HG02759 (cell line): ENCODE results near the gene LAMTOR5.
"Not testable (repeated sequence)": the region's sequence is repeated elsewhere in the genome, so short reads cannot be mapped to it uniquely, and the experiment has no call there.

ENCODE experiments used
- ATAC-seq: cut with Tn5 transposase; IDR thresholded peaks from one replicate; pipeline ENCODE4 v1.9.1; 2021; ENCODE audit warnings: mild to moderate bottlenecking, moderate library complexity; ENCODE audit not compliant: unreplicated experiment

The LAMTOR5 gene

DNA sequence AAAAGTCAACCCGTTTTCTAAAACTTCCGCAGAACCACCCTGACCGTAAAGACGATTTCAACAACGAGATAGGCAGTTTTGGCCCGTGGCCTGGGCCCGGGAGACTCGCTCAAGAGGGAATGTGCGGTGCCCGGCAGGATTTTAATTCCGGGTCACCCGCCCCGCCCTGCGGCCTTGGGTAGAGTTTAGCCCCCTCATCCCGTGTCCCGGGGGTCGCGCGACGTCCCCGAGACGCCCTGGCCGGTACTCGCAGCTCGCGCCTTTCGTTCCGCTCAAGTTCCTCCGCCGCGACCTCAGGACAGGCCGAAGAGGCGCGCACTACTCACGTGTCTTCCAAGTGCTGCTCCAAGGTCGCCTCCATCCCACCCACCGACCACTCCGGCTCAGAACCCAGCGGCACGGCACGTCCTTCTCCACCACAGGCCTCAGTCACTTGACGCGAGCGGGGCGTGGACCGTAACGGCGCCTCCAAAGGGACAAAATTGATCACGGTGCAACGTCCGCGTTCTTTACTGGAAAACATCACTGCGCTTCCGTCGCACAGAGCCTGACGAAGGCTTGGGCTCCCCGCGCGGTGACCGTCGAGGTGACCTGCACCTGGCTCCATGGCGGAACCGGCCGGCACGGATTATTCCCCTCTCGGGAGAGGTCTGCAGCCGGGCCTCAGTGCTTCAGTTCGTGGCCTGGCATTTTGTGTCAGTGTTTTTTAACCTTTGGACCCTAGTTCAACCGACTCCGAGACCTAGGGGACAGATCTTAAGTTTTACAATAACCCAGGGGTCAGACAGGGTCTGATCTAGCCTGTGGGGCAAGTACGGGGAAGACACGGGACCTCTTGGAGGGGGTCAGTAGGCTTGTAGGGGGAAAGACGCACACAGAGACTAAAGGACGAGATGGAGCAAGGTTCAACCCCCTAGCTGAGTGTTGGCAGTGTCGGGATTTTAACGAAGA, at the start of gene LAMTOR5:
Gene LAMTOR5, minus strand, starts transcription at position 435 of the 951 bp plus-strand sequence. Its CDS starts 74 bp downstream, at position 361.
- peak; percentile 93 for ATAC-seq

DNA sequence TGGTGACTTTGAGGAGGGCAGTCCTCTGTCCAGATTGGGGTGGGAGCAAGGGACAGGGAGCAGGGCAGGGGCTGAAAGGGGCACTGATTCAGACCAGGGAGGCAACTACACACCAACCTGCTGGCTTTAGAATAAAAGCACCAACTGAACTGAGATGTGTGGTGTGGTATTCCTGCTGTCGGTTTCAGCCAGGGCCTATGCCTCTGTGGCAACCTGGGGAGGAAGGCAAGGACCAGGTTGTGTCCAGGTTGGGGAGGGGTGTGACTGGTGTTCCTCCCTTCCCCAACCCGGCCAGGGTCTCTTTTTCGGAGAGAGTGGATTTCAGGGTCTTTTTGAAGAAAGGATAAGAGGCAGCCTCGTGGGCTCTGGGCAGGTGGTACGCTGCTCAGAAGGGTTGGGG, 49.7 kb upstream of the LAMTOR5 start:
- no peak for ATAC-seq

DNA sequence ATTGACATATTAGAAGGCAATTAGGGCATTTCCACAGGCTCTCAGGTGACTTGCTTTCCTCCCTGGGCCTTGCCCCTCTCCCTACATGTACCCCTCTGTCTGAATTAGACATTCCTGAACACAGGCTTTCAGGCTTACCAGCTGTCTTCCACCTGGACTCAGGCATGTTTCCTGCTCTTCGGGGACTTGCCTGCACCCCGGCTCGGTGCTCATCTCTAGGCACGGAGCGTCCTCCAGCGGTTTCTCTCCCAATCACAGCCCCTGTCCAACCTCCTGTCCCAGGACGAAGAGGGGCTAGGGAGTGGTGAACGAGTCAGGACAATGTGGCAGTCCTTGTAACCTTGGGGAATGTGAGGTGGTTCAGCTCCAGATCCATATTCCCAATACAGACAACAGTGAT, 47.7 kb upstream of the LAMTOR5 start:
- ATAC-seq, result no peak

DNA sequence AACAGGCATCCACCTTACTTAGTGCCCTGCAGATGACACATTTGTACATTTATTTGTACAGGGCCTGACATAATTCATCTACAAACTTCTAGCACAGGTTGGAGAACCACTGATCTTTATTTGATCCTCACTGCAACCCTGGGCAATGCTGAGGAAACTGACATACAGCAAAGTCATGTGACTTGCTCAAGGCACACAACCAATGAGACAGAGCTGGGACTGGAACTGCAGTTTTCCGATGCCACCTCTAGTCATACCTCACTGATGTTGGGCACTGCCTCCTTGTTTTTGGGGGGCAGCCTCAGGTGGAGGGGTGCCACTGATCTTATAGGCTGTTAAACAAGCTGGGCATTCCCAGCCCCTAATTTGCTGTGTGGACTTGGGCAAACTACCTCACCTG, 46.8 kb upstream of the LAMTOR5 start:
- ATAC-seq, result no peak

DNA sequence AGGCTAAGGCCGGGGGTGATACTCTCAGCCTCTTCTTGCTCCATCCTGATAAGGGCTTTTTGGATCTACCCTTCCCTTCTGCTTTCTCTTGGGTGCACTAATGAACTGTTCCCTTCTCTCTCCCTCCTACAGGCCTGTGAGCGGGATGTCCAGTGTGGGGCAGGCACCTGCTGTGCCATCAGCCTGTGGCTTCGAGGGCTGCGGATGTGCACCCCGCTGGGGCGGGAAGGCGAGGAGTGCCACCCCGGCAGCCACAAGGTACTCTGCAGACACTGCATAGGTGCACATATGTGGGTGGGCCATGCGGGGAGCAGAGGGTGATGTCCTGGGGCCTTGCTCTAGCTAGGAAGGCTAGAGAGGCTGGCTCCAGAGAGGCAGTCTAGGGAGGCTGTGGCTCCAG, 46.3 kb upstream of the LAMTOR5 start:
- no peak for ATAC-seq

DNA sequence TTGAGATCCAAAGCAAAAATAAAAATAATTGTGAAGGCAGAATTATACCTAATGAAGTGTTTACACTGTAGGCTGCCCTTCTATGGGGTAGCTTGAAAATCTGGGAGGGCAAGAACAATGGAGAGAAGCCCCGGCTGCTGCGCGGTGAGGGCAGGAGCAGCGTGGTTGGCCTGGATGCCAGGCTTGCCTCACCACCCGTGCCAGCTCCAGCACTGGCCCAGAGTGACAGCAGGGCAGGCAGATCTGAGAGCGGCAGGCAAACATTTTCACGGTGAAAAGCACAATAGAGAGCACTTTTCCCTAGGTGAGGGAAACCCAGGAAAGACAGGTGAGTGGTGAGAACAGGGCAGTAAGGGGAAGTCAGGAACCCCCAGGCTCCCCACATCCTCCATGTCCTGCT, 44.8 kb upstream of the LAMTOR5 start:
- ATAC-seq, result no peak

DNA sequence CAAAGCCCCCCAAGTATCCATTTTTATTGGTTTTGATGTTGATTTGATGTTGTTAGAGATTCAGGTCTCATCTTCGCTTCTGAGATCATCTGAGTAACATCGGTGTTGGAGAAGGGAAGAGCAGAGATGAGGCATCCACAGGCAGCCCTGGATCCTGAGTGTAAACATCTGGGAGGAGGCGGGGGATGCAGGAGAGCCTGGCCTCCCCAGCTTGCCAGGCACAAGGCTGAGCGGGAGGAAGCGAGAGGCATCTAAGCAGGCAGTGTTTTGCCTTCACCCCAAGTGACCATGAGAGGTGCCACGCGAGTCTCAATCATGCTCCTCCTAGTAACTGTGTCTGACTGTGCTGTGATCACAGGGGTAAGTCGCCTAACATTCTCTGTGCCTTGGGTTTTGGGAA, 43.4 kb upstream of the LAMTOR5 start, which contains the start of gene PROK1:
Gene PROK1, plus strand, starts transcription at position 221 of the 400 bp plus-strand sequence. Its CDS starts 68 bp downstream, at position 289.
- ATAC-seq, result no peak

DNA sequence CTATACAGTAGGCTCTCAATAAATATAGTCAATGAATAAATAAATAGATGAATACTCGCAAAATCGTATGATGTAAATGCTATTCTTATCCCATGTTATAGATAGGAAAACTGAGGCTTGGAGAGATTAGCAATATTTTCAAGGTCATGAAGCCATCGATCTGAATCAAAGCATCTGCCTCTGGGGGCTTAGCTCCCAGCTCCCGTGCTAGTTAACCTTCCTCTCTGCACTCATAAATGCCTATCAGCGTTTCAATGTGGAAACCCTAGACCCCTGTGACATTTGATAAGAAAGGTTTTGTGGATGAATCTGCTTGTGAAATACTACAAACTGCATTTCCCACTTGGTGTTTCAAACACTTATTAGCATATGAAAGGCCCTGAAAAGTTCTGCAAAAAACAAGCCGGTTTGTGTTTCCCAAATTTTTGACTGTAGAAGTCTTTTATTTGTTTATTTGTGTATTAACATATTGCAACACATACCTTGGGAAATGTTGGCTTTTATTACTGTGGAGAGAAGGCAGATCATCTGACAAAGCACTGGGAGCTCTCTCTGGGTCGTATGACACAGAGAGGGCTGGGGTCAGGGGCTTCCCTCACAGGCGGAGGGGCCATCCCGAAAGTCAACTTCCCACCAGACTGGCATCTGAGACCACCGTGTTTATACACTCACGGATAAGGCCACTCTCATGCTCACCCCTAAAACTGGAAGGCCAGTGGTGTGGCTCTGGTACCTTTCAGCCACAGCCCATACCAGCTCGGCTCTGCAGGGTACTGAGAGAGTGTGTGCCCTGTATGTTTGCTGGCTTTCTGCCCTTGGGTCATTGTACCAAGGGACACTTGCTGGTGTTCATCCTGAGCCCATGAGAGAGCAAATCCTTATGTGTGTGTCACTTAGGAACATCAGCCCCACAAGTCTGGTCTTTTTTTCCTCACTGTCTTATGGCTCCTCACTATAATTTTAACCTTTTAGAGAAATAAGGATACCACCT, 42.5 kb upstream of the LAMTOR5 start:
- no peak for ATAC-seq

DNA sequence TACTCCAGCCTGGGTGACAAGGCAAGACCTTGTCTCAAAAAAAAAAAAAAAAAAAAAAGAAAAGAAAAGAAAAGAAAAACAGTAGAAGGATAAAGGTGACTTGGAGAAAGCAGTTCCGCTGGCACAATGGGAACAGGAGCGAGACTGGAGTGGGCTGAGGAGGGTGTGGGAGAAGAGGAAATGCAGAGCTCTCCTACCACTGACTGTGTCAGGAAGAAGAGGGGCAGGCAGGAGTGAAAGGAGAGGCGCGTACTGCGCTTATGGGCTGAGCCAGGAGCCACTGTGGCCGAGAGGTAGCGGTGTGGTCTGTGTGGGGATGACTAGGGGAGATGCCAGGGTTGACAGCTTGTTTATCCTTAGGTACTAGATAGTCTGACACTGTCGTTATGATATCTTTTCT, 37.1 kb upstream of the LAMTOR5 start:
- ATAC-seq, result no peak

DNA sequence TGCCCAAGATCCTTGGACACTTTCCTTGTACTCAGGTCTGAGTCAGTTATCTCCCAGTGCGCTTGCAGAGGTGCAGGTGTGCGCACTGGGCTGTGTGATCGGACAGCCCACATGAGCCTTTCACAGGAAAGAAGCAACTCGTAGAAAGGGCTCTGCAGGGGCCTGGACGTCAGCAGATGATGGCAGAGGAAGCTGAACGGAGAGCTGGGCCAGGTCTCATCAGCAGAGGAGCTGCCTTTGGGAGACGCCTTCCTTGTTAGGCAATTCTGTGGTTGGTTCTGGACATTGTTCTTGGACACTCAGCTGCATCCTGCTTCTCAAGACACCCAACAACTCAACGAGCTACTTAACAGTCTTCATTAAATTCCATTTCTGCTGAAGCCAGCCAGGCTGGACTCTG, 36.0 kb upstream of the LAMTOR5 start:
- no peak for ATAC-seq

DNA sequence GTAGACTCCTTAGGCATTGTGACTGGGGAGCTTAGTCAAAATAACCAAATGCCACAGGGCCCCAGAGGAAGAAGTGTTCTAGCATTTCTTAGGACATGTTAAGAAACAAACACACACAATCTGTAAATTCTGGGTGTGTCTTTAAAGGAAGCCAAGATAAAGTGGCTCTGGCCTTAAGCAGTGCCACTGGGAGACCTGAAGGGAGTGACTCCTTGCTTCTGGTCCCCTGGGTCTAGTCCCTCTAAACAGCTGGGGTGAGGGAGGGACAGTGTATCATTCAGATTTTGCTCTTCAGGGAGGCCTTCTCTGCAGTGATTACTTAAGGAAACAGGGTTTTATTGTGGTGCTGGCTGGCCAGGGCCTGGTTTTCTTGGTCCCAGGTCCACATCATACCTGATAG, 34.4 kb upstream of the LAMTOR5 start:
- ATAC-seq, result no peak

DNA sequence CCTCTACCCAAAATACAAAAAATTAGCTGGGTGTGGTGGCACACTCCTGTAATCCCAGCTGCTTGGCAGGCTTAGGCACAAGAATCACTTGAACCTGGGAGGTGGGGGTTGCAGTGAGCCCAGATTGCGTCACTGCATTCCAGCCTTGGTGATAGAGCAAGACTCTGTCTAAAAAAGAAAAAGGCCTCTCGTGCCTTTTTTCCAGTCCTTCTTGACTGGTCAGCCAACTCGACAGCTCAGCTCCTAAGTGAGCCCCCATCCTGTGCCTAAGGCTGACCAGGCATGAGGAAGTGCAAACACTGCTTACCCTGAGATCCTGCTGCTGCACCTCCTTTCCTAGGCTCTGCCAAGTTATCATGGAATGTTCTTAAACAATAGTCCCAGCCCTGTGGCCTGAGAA, 33.4 kb upstream of the LAMTOR5 start:
- no peak for ATAC-seq

DNA sequence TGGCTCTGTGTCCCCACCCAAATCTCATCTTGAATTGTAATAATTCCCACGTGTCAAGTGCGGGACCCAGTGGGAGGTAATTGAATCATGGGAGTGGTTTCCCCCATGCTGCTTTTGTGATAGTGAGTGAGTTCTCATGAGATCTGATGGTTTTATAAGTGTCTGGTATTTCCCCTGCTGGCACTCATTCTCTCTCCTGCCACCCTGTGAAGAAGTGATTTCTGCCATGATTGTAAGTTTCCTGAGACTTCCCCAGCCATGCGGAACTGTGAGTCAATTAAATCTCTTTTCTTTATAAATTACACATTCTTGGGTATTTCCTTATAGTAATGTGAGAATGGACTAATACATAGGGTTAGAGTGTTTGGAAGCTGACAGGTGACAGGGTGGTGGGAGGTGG, 32.4 kb upstream of the LAMTOR5 start:
- not testable (repeated sequence) for ATAC-seq

DNA sequence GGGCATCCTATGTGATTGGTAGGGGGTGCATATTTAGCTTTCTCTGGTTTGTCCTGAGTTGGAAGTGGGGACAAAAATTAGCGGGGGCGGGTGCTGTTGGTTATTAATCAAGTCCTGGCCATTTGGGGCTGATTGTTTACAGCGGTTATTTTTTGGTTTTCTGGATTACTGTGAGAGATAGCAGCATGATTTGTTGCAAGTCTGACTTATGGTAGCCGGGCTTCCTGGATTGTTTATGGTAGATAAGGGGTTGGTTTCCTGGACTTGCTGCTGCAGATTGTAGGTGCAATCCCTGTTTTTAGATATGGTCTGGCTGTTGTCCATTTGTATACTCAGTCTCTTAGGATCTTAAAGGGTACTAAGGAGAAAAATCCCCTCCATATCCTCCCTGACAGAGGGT, 31.4 kb upstream of the LAMTOR5 start:
- ATAC-seq, result no peak

DNA sequence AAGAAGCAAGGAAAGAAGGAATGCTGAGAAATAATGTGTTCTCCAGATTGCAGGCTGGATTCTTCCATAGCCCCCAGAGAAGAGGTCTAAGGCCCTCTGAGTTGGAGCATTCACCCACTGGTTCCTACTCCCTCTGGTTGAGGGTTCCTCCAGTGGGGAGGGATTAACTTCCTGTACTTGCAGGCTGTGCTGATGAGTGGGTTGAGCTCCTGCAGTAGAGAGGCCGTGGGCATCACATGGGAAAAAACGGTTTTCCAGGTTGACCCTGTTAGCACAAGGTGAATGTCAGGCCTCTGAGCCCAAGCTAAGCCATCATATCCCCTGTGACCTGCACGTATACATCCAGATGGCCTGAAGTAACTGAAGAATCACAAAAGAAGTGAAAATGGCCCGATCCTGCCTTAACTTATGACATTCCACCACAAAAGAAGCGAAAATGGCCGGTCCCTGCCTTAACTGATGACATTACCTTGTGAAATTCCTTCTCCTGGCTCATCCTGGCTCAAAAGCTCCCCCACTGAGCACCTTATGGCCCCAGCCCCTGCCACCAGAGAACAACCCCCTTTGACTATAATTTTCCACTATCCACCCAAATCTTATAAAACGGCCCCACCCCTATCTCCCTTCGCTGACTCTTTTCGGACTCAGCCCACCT, 30.3 kb upstream of the LAMTOR5 start:
- not testable (repeated sequence) for ATAC-seq

DNA sequence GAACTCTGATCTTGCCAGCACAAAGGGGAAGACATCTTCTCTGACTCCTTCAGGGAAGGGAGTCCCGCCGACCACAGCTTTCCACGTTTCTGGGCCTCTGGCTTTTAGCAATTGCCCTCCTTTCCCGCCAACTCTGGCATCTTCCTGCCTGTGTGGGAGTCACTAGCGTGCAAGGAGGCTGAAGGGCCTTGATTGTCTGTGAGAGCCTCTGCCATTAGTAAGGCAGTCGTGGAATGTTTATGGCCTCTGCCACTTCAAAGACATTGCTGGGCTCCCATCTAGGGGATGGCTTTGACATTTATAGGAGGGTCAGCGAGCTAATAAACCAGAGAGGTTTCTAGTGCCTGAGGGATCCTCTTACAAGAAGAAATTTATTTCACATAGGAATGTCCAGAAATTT, 29.1 kb upstream of the LAMTOR5 start:
- ATAC-seq, result no peak

DNA sequence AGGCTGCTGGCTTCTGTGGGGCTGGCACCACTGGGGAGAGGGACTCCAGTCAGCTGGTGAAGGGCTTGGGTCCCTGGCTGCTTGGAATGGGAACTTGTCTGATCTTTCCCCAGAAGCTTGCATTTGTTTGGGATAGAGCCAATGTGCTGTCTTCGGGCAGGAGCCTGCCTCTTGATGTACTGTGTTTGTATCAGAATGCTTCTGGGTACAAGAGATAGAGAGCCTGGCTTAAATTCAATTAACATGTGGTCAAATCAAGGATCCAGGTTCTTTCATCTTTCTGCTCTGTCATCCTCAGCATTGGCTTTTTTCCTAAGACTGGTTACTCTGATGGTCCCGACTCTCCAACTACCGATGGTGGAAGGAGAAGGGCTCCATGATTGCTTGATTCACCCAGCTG, 27.5 kb upstream of the LAMTOR5 start:
- no peak for ATAC-seq

DNA sequence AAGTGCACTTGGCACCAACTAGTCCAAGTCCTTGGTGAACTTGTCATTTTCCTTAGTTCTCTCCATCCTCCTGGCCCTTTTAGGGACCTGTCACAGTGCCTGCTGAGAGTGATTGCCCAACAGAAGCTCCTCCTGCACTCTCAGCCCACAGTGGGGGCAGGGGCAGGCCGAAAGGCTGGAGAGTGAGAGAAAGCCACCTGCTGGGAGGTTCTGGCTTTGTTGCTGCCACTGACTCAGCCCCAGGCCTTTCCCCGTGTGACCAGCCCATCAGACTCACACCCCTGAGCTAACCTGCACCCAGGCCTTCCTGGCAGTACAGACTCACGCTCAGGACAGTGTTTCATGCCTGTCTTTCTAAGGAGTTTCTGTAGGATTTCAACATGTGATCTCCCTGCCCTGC, 26.3 kb upstream of the LAMTOR5 start:
- no peak for ATAC-seq

DNA sequence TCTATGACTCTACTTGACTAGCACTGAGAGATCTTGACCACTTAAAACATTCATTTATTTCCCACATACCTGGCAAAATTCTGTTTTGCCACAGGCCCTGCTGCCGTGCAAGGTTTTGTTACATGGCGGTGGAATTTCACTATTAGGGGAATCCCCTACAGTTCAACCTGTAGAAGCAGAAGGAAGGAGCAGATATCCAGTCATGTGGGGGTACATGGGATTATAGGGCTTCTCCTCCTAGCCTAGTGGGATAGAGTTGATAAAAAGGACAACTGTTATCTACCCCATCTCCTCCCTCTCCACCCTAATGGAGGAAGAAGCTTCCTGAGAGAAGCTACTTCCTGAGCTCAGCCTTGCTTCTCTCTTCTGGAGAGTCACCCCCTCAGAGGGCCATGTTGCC, 25.7 kb upstream of the LAMTOR5 start:
- no peak for ATAC-seq

DNA sequence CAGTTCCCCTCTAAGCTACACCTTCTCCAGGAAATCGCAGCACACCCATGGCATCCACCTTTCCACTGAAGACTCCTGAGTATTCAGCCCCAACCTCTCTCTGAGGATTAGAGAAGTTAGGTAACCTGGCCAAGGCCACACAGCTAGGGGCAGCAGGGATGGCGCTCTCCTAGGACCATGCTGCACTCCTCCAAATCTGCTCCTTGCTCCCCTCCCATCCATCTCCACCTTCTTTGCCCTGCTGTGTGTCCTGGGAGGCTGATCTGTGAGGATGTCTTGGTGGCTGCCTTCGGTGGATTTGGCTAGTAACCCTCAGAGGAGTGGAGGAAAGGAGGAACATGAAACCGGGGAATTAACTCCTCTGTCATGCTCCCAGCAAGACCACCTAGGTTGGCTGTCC, 23.4 kb upstream of the LAMTOR5 start:
- ATAC-seq, result no peak

DNA sequence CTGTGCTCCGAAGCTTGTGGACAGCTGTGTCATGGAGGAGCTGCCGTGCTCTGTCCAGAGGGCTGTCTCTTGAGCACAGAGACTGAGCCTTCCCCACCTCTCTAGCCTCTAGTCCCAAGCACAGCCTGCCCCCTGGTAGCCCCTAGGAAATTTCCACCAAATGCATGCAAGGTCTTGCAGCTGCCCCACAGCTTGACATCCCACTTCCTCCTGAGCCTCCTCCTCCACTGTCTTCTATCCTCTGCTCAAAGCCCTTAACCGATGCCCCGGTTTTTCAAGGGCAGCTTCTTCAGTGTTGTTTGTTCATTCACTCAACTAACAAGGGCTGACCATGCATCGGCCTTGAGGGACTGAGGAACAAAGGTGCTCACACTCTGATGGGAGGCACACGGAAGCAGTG, 22.9 kb upstream of the LAMTOR5 start:
- ATAC-seq, result no peak
